ENCODE data around the gene TAS2R20.

The TAS2R20 gene

GRCh38 chr12:10957741-10958140, 40.4 kb downstream of the TAS2R20 start:
- no peak for DNase-seq

GRCh38 chr12:10956085-10956484, 42.0 kb downstream of the TAS2R20 start:
- DNase-seq: no peak

GRCh38 chr12:10952645-10953044, 45.5 kb downstream of the TAS2R20 start:
- DNase-seq: no peak
